ENCODE results near the gene BCAS3.

The BCAS3 gene

GRCh38 chr17:61072648-61073047, 395.0 kb downstream of the BCAS3 start:
- Histone ChIP-seq H3K27me3 (ENCODE audit: insufficient read depth, poor library complexity, severe bottlenecking) (no peaks in the 10 kb centered on the region), H3K4me1 (ENCODE audit: insufficient read depth, poor library complexity, severe bottlenecking) (no peaks in the 10 kb centered on the region), H3K27ac (ENCODE audit: poor library complexity, severe bottlenecking) (no peak overlapping the region), H3K36me3 (ENCODE audit: low read depth) (no peaks in the 10 kb centered on the region), H3K9me3 (ENCODE audit: severe bottlenecking) (no peaks in the 10 kb centered on the region), H3K4me3 (ENCODE audit: severe bottlenecking) (no peak overlapping the region)
- no peak for TF ChIP-seq CTCF (IDR thresholded peaks at IDR 0.05; ENCODE audit: poor library complexity, severe bottlenecking)
- ATAC-seq (ENCODE audit: low read depth): no peak
- DNase-seq (ENCODE audit: low spot score): no peak

- H3K4me1 ChIP-seq (ENCODE audit: insufficient read depth, poor library complexity, severe bottlenecking): no peaks in the 10 kb centered on the region
- no peaks in the 10 kb centered on the region for H3K9me3 ChIP-seq (ENCODE audit: severe bottlenecking)
- ATAC-seq (ENCODE audit: low read depth) (no peak), DNase-seq (ENCODE audit: low spot score) (no peak)
- no peak for TF ChIP-seq CTCF (IDR thresholded peaks at IDR 0.05; ENCODE audit: poor library complexity, severe bottlenecking)
- H3K4me3 ChIP-seq (ENCODE audit: severe bottlenecking): no peak overlapping the region
- no peak overlapping the region for H3K27ac ChIP-seq (ENCODE audit: poor library complexity, severe bottlenecking)
- no peaks in the 10 kb centered on the region for H3K36me3 ChIP-seq (ENCODE audit: low read depth)
- H3K27me3 ChIP-seq (ENCODE audit: insufficient read depth, poor library complexity, severe bottlenecking): no peaks in the 10 kb centered on the region
Observed at GRCh38 chr17:61073131-61073530, 395.5 kb downstream of the BCAS3 start.

- H3K27ac ChIP-seq (ENCODE audit: poor library complexity, severe bottlenecking): no peak overlapping the region
- no peaks in the 10 kb centered on the region for H3K9me3 ChIP-seq (ENCODE audit: severe bottlenecking)
- no peak overlapping the region for H3K4me3 ChIP-seq (ENCODE audit: severe bottlenecking)
- H3K4me1 ChIP-seq (ENCODE audit: insufficient read depth, poor library complexity, severe bottlenecking): no peaks in the 10 kb centered on the region
- H3K27me3 ChIP-seq (ENCODE audit: insufficient read depth, poor library complexity, severe bottlenecking): no peaks in the 10 kb centered on the region
- no peaks in the 10 kb centered on the region for H3K36me3 ChIP-seq (ENCODE audit: low read depth)
- no peak for DNase-seq (ENCODE audit: low spot score)
- TF ChIP-seq CTCF (IDR thresholded peaks at IDR 0.05; ENCODE audit: poor library complexity, severe bottlenecking): no peak
- no peak for ATAC-seq (ENCODE audit: low read depth)
Observed at GRCh38 chr17:61073799-61074513, 396.3 kb downstream of the BCAS3 start.

- Histone ChIP-seq H3K27ac (ENCODE audit: poor library complexity, severe bottlenecking) (no peak overlapping the region), H3K4me3 (ENCODE audit: severe bottlenecking) (no peak overlapping the region), H3K4me1 (ENCODE audit: insufficient read depth, poor library complexity, severe bottlenecking) (no peaks in the 10 kb centered on the region), H3K27me3 (ENCODE audit: insufficient read depth, poor library complexity, severe bottlenecking) (no peaks in the 10 kb centered on the region), H3K9me3 (ENCODE audit: severe bottlenecking) (no peaks in the 10 kb centered on the region), H3K36me3 (ENCODE audit: low read depth) (no peaks in the 10 kb centered on the region)
- ATAC-seq (ENCODE audit: low read depth): no peak
- TF ChIP-seq CTCF (IDR thresholded peaks at IDR 0.05; ENCODE audit: poor library complexity, severe bottlenecking): no peak
- DNase-seq (ENCODE audit: low spot score): no peak
Observed at GRCh38 chr17:61075988-61076387, 398.3 kb downstream of the BCAS3 start.

GRCh38 chr17:61076621-61077031, 399.0 kb downstream of the BCAS3 start:
- TF ChIP-seq CTCF (IDR thresholded peaks at IDR 0.05; ENCODE audit: poor library complexity, severe bottlenecking): no peak

More at GRCh38 chr17:61076621-61077031, 399.0 kb downstream of the BCAS3 start:
- ATAC-seq (ENCODE audit: low read depth) (no peak), DNase-seq (ENCODE audit: low spot score) (no peak)
- no peaks in the 10 kb centered on the region for H3K9me3 ChIP-seq (ENCODE audit: severe bottlenecking)
- no peak overlapping the region for H3K27ac ChIP-seq (ENCODE audit: poor library complexity, severe bottlenecking)
- no peaks in the 10 kb centered on the region for H3K4me1 ChIP-seq (ENCODE audit: insufficient read depth, poor library complexity, severe bottlenecking)
- no peaks in the 10 kb centered on the region for H3K36me3 ChIP-seq (ENCODE audit: low read depth)
- no peak overlapping the region for H3K4me3 ChIP-seq (ENCODE audit: severe bottlenecking)
- H3K27me3 ChIP-seq (ENCODE audit: insufficient read depth, poor library complexity, severe bottlenecking): no peaks in the 10 kb centered on the region

Data from RWPE2 (cell line).